Measurements from ENCODE around the gene MYRF.

Gene MYRF

DNA sequence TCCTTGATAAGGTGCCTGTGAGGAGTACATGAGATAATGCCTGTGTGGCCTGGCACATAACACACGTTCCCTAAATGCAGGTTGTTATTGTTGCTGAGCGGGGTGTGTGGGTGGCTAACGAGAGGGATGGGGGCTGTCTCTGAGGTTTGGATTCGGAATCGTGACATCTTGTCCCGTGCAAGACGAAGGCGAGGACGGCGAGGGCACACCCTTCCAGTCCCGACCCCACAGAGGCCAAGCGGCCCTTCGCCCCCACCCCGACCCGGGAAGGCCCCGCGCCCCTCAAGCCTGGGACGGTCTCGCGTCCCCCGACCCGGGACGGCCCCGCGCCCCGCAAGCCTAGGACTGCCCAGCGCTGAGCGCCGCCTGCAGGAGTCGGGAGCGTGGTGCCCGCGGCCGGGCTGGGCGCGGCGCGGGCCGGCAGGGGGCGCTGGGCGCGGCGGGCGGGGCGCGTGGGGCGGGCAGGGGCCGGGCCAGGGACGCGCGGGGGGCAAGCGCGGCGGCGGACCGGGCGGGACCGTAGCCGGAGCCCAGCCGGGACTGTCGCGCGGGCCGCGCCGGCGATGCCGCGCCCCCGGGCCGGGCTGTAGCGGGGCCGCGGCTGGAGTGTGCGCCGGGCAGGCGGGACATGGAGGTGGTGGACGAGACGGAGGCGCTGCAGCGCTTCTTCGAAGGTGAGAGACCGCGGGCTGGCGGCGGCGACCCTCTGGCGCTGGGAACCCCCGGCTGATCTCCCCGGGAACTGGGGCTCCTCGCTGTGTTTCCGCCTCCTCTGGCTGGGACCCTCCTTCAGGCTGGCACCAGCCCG lies at the start of gene MYRF:
MYRF (plus strand) TSS at position 520 of the 808 bp plus-strand sequence; CDS start at position 629, 109 bp downstream.
- DNase-seq (ENCODE audit: low spot score): peak; percentile 90

DNA sequence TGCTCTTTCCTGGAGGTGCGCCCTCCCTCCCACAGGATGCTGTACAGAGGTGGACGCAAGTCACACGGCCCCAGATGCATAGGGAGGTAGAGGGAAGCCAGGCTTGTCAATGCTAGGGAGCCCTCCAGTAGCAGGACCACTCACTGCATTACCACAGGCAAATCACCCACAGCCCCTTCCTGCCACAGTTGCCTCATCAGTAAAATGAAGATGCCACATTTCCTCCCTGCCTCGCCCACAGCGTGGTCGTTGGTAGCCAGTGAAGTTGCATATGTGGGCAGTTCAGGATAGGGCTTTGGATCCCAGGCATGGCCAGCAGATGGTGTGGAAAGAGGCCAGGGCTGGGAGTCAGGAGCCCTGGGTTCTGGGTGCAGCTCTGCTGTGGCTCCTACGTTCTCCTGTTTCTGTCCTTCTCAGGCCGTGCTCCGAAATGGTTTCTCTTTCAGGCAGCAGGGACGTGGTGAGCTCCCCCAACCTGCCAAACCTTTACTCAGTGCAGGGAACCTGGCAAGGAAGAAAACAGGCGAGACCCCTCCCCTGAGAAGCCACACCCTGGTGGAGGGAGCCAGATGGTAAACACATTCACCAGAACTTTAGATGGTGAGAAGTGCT lies 49.6 kb upstream of the MYRF start:
- no peak for DNase-seq (ENCODE audit: low spot score)

DNA sequence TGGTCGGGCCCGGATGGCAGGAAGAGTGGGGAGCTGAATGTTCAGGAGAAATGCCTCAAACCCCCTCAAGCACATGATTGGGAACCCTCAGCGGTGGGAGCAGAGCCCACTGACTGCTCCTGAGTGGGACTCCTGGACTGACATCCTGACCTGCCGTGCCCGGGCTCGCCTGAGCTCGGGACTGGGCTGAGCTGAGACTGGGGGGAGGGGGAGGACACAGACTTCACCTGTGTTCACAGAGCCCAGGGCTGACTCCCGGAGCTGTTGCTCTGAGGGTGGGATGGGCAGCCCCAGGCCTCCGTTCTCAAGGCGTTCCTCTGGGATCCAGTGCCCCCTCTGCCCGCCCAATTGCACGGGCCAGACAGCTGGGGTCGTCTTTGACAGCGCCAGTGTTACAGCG lies 47.6 kb upstream of the MYRF start:
- no peak for DNase-seq (ENCODE audit: low spot score)

DNA sequence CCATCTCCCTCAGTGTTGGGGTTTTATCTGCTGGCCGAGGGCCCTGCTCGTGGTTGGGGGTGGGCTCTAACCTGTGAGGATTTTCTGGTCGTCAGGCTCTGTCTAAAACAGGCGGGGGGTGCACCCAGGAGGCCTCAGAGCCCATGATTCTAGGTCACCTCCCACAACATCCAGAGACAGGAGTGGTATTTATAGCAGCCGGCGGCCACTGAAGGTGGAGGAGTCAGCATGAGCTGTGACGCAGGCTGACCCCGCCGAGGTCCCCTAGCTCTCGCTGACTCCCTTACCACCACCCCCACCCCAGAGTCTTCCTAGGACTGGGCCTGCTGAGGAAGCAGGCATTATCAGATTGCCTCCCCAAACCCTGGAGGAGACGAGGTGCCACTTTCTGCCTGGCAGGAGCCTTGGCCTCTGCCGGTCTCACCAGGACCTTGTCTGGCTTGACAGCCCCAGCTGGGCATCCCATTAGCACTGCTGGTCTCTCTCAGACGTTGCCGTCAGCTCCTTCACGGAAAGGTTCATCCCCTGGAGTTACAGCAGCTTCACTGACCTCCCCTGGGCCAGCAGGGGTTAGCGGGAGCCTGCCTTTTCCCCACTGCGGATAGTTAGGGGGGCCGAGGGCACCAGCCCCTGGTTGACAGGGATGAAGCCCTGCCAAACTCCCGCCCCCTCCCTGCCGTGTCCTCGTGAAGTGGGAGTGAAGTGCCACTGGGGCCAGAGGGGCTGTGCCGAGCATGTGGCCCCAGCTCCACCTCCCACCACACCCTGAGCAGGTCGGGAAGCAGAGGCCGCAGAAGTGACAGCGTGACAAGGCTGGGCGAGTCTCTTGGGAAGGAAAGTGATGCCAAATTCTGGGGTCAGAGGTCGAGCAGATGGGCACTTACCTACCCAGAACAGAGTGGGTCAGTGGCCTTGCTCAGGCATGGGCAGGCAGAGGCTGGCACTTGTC lies 45.7 kb upstream of the MYRF start:
- DNase-seq (ENCODE audit: low spot score): no peak

DNA sequence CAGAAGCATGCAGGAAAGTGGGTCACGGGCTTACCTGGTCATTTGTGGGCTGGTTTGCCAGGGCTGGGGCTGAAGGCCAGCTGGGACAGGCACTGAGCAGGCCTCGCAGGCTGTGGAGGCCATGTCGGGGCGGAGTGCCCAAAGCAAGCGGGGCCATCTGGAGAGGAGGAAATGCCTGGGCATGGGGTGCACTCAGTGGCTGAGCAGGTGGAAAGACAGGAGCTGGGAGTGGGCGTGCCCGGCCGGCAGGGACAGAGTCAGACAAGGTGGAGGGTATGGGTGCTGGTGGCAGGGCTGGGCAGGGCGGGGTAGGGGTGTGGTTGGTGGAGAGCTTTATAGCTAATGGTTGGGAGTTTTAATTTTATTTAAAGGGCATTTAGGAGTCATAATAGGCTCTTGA lies 44.9 kb upstream of the MYRF start:
- DNase-seq (ENCODE audit: low spot score): no peak

DNA sequence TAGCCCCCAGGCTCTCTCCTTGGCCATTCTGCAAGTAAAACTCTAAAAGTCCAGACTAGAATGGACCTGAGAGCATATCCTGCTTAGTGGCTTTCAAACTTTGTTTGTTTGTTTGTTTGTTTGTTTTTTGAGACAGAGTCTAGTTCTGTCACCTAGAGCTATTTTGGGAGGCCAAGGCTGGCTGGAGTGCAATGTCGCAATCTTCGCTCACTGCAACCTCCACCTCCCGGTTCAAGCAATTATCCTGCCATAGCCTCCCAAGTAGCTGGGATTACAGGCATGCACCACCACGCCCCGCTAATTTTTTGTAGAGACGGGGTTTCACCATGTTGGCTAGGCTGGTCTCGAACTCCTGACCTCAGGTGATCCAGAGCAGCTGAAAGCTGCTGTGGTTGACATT lies 43.3 kb upstream of the MYRF start:
- DNase-seq (ENCODE audit: low spot score): no peak

DNA sequence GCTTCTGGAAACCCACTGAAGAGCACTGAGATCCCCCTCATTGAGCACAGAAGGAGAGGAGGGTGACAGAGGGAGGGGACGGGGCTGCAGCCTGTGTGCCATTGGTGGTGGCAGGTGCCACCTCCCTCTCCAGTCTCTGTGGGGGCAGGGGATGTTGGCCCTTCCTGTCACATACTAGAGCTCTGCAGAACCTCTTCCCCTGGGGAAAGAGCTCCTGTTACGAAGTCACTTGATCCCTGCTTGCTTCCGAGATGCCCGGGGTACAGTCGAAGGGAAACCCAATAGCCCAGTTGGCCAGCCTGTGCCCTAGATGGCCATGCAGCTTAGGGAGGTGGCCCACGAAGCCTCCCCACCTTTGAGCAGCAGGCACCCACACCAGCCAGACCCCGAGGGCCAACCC lies 42.9 kb upstream of the MYRF start:
- no peak for DNase-seq (ENCODE audit: low spot score)

DNA sequence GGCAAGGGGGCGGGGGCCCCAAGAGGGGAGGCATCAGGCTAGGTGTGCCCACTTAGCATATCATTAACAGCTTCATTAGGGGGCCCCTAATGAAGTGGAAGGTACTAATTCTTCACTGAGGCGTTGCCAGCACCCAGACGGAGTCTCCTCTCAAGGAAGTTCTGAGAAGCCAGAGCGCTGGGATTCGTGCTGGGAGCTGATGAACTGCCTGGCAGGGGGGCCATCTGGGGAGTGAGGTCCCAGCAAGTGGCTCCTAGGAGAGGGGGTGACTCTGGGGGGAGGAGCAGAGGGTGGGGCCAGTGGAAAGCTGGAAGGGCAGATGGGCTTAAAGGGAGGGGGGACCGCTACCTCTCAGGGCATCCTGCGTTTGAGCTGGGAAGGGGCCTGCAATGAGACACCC lies 42.4 kb upstream of the MYRF start:
- DNase-seq (ENCODE audit: low spot score): no peak

DNA sequence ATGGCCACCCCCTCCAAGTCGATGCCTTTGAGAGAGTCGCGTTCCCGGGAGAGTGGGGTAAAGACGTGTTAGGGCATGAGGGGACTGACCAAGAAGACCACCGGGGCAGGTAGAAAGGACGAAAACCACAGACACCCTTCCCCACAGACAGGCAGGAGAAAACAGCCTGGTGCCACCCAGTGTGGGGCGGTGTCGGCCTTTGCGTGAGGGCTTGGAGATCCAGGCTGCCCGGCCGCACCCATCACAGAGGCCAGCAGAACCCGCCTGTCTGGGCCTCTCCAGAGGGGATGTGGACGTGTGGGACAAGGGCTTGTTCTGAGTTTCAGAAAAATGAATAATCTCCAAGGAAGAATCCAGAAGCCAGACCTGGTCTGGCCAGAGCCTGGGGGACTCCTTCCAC lies 41.4 kb upstream of the MYRF start:
- DNase-seq (ENCODE audit: low spot score): no peak

DNA sequence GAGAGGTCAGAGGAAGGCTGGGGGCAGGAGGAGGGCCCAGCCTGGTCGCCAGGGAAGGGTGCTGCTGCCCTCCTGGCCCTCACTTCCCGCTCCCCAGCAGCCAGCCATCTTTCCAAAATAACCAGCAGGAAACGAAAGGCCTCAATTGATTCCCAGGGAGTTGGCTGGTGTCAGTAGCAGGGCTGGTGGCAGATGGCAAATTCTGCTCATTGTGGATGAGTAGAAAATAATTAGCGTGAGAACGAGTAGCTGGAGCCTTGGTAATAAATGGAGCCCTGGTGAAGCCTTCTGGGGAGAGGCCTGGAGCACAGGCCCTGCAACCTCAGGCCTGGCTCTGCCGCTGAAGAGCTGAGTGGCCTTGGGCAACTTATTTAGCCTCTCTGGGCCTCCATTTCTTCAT lies 40.9 kb upstream of the MYRF start:
- no peak for DNase-seq (ENCODE audit: low spot score)

DNA sequence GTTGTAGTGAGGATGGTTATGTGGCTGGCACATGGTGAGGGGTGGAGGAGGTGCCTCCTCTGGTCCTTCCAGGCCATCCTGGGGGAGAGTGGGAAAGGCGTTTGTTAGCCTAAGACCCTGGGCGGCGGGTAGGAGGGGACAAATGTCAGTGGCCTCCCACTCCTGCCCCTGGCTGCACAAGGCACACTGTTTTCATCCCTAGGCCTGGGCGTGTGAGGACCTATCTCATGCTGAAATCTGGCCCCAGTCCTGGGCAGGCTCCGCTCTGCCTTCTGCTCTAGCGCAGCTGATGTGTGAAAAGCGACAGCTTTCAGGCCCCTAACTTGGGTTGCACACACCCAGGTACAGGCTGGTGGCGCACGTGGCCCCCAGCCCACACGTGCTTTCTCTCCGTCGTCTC lies 40.1 kb upstream of the MYRF start:
- DNase-seq (ENCODE audit: low spot score): no peak

DNA sequence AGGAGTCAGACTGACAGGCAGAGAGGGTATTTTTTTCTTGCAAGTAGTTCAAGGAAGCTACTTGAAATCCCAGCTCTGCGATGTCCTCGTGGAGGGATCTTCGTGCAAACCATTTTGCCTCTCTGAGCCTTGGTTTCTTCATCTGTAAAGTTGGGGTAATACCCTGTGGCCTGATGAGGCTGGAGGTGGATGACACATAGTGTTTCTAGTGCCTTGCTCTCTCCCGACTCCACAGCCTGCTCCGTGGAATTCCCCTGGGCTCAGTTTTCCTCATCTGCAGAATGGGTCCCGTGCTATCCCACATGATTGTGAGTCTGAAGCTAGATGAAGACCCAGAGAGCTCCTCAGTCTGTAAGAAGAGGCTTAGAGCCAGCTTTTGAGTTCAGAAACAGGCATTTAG lies 39.6 kb upstream of the MYRF start:
- DNase-seq (ENCODE audit: low spot score): no peak

DNA sequence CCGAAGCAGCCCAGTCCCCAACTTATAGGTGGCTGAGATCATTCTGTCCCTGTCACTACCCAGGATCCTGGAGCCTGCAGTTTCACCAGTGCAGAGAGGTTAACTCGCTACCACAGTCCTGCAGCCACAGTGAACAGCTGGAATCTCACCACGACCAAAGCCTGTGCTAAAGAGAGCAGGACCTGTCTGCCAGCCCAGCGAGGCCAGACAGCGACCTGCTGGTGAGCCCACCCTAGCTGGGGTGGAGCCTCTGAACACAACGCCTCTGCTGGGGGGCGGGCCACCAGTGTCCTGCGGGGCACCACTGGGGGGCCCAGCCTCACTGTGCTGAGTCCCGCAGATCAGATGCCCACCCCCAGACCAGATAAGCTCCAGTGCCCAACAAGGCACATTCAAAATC lies 39.0 kb upstream of the MYRF start:
- no peak for DNase-seq (ENCODE audit: low spot score)

DNA sequence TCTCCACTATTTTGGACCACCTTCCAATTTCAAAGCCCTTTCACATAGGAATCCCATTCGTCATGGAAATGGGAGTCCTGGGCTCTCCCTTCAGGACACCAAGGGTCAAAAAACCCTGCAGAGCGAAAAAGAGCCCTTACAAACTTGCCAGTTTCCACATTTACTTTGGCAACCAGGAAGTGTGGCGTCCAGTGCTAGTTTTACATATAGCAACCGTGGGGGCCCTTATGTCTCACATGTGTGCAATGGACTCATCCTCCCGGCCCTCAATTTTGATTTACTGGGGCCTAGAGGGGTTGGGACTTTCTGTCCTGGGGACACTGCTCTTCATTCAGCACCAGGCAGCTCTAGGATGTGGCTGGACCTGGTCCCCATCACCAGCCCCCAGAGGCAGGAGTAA lies 38.5 kb upstream of the MYRF start:
- DNase-seq (ENCODE audit: low spot score): no peak

DNA sequence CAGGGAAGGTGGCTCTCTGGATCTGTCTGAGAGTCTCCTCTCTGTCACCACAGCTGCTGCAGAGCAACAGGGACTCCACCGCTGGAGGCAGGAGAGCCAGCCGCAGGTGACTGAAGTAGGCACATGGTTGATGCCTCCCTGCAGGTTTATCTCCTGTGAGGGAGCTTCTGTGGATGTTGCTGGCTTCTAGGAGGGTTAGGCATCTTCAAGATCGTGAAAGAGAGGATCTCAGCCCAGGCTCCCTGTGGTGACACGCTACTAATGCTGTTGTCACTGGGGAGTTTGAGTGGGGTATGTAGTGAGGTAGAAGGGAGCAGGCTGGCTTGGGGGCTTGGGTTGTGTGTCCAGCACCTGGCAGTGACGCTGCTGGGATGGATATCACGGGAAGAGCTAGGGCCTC lies 38.1 kb upstream of the MYRF start:
- DNase-seq (ENCODE audit: low spot score): no peak

DNA sequence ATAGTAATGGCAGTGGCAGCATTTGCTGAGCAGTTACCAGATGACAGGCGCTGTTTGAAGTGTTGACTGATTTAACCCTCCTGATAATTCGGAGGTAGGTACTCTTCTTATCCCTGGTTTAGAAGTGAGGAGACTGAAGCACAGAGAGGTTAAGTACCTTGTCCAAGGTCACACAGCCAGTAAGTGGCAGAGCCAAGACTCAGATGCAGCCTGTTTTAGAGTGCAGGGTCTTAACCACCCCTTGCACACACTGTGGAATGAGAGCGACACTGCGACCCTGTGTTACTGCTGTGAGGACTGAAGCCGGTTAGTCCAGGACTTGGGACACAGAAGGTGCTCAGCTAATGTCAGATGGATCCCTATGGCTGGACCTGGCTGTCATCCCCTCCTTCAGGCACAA lies 37.5 kb upstream of the MYRF start:
- no peak for DNase-seq (ENCODE audit: low spot score)

DNA sequence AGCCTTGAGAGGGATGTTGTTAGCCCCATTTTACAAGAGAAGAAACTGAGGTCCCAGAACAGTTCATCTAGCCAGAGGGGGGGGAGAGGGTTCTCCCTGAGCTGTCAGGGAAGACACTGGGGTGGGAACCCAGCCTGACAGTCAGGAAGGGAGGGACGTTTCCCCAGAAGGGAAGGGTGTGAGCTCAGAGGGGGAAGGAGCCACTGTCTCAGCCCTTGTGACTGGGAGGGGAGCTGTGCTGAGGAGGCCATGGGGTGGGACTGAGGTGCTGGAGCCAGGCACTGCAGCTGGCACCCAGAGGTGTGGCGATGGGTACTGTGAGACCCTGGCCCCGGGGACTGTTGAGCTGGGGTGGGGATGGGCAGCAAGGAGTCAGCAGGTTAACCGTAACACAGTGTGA lies 36.6 kb upstream of the MYRF start:
- DNase-seq (ENCODE audit: low spot score): no peak

DNA sequence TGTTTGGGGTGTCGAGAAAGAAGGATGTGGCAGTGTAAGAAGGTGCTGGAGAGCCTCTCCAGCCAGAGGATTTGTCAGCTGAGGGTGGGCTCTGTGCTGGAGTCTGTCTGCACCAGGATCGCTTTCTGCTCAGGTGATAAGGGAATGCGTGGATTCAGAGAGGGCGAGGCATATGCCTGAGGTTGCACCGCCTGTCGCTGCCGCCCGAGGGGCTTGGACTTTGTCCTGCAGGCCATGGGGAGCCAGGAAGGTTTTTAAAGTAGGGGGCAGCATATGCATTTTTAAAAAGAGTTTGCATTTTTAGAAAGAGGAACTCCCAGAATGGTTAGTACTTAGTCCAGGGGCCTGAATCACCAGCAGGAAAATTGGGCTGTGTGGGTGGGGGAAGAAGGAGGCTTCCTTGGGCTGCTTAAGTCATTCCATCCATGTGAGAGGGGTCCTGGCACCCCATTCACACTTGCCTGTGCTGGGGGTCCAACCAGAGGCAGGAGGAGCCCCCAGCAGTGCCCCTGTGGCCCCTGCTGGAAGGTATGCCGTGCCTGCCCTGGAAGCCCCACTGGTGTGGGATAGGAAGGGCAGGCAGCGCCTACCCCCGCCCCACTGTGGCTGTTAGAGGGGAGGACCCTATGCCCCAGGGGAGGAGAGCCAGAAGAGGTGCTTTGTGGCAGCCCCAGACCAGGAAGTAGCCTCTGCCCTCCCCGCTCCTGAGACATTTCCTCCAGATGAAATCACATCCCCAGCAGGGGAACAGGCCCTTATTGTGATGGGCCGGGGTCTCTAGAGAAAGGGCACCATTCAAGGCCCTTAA lies 35.8 kb upstream of the MYRF start:
- no peak for DNase-seq (ENCODE audit: low spot score)

DNA sequence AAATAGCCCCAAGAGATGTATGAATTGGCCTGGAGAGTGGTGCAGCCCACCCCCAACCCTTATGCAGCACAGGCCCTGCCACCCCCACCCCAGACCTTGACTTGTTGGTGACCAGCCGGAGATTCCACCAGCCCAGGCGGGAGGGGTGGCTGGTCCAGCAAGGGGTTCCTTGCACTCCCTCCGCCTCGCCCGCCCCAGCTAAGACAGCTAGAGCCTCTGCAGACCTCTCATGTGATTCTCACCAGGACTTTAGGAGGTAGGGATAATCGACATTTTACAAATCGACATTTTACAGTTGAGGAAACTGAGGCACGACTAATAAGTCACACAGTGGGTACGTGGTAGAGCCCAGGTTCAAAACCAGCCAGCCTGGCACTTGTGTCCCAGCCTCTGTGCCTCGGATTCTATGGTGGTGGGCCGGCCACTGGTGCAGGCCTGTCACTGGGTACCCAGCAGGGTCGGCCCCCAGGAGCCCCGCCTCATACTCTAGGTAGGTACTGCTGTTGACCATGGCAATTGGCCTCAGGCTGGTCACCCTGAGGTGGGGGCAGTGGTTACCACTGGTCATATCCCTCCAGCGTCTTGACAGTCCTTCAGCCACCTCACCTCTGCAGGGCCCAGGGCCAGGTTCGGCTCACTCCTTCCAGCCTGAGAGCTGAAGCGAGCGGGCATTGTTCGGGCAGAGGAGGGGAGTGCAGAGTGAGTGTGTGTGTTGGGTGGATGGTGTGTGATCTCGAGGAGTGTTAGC lies 35.0 kb upstream of the MYRF start:
- no peak for DNase-seq (ENCODE audit: low spot score)

DNA sequence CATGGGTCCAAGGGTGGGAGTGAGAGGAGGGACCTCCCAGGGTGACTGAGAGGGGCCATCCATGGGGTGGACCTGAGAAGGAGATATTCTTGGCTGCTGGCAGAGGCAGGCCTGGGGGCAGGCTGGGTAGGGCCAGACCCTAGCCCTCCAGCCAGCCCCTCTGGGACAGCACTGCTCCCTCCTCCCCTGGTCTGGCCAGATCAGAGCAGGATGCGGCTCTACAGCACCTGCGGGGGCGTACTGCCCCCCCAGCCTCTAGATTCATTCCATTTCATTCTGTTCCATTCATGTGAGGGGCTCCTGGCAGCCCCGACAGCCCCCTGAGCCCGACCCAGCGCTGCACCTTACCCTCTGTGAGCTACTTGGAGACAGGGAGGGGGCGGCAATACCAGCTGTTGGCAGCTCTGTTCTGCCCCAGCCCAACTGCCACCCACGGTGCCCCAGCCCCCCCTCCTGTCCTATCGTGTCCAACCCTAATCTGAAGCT lies 34.3 kb upstream of the MYRF start:
- peak; percentile 44 for DNase-seq (ENCODE audit: low spot score)
